RWPE1 (cell line): ENCODE measurements around the gene SCD.

Experiments used
- CTCF ChIA-PET: fragments of 350-600 bp; sonication (Branson Sonifier 250); formaldehyde crosslinking; extraction: SDS; loops from one replicate; lab custom pipeline; 2021; lab: Yijun Ruan, JAX
- POLR2A ChIA-PET: fragments of 400-600 bp; formaldehyde crosslinking; extraction: SDS; loops from one replicate; lab custom pipeline; 2020; ENCODE audit warnings: antibody characterized with exemption; ENCODE audit not compliant: low non-redundant PET; lab: Yijun Ruan, JAX
- DNase-seq: peaks from one replicate; pipeline ENCODE4 v3.0.0; 2012; ENCODE audit warnings: low spot score
- H3K27ac ChIP-seq: fragments of 450-650 bp; 2 replicates; pipeline ENCODE4 v1.5.1; 2017
- TF ChIP-seq, protein P1 (sequence below): fragments of 450-650 bp; conservative IDR thresholded peaks from 2 replicates; pipeline ENCODE4 v1.5.1; 2017; ENCODE audit warnings: low read depth, mild to moderate bottlenecking

Gene SCD

DNA sequence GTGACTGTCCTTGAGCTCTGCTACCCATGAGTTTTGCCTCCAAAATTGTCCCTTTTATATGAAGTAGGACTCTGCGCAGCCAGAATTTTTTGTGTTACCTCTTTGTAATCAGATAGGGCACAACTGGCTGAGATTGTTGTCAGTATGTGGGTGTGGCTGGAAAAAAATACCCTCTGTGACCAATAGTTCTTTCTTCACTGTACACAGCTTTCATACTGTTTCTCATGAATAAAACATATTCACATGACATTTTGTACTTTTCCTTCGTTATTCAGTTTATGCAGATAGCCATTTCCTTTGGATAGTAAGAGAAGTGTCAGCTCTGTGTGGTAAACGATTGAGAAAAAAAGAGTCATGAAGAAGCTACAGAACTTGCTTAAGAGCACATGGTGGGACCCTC, 66.1 kb downstream of the SCD start:
- H3K27ac ChIP-seq = no peak overlapping the region
- ChIA-PET CTCF (interaction anchor here (0.6 to 1.1 kb wide), 2 partner anchors 11 to 125 kb away, joined by 3 read pairs; no protein-coding TSS in a partner anchor), POLR2A (no interaction called here)
- TF ChIP-seq, protein P1, sequence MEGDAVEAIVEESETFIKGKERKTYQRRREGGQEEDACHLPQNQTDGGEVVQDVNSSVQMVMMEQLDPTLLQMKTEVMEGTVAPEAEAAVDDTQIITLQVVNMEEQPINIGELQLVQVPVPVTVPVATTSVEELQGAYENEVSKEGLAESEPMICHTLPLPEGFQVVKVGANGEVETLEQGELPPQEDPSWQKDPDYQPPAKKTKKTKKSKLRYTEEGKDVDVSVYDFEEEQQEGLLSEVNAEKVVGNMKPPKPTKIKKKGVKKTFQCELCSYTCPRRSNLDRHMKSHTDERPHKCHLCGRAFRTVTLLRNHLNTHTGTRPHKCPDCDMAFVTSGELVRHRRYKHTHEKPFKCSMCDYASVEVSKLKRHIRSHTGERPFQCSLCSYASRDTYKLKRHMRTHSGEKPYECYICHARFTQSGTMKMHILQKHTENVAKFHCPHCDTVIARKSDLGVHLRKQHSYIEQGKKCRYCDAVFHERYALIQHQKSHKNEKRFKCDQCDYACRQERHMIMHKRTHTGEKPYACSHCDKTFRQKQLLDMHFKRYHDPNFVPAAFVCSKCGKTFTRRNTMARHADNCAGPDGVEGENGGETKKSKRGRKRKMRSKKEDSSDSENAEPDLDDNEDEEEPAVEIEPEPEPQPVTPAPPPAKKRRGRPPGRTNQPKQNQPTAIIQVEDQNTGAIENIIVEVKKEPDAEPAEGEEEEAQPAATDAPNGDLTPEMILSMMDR = no peak
- DNase-seq = no peak
